Eye (tissue), 1 donor: ENCODE results near the gene ZNF280D.
"Not testable (repeated sequence)": the region's sequence is repeated elsewhere in the genome, so short reads cannot be mapped to it uniquely, and the experiment has no call there.

ENCODE experiments used
- DNase-seq: peaks from one replicate; pipeline ENCODE4 v3.0.0-alpha.2; 2015

ZNF280D gene, protein sequence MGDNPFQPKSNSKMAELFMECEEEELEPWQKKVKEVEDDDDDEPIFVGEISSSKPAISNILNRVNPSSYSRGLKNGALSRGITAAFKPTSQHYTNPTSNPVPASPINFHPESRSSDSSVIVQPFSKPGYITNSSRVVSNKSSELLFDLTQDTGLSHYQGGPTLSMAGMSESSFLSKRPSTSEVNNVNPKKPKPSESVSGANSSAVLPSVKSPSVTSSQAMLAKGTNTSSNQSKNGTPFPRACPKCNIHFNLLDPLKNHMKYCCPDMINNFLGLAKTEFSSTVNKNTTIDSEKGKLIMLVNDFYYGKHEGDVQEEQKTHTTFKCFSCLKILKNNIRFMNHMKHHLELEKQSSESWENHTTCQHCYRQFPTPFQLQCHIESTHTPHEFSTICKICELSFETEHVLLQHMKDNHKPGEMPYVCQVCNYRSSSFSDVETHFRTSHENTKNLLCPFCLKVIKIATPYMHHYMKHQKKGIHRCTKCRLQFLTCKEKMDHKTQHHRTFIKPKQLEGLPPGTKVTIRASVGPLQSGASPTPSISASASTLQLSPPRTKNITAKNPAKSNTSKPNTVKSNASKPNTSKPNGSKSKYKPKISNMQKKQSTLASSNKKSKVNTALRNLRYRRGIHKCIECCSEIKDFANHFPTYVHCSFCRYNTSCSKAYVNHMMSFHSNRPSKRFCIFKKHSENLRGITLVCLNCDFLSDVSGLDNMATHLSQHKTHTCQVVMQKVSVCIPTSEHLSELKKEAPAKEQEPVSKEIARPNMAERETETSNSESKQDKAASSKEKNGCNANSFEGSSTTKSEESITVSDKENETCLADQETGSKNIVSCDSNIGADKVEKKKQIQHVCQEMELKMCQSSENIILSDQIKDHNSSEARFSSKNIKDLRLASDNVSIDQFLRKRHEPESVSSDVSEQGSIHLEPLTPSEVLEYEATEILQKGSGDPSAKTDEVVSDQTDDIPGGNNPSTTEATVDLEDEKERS

GRCh38 chr15:56733136-56734012, at the start of gene ZNF280D:
TSS of gene ZNF280D (minus strand) at chr15:56733509. CDS start at chr15:56707109, 26,400 bp downstream.
- DNase-seq: peak; percentile 94

DNA sequence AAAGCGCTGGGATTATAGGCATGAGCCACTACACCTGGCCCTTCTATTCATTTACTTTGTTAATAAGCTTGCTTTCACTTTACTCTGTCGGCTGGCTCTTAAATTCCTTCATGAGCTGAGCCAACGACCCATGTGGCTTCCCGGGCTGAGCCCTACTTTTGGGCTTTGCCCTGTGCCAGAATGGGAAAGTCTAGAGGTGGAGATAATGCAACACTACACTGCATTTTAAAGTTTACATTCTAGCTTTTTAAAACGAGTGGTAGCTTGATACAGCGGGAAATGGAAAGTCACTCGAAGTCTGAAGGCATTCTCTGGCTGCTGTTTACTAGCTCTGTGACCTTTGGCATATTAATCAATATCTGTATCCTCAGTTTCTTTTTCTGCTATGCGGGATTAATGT, 49.0 kb upstream of the ZNF280D start:
- DNase-seq: no peak

DNA sequence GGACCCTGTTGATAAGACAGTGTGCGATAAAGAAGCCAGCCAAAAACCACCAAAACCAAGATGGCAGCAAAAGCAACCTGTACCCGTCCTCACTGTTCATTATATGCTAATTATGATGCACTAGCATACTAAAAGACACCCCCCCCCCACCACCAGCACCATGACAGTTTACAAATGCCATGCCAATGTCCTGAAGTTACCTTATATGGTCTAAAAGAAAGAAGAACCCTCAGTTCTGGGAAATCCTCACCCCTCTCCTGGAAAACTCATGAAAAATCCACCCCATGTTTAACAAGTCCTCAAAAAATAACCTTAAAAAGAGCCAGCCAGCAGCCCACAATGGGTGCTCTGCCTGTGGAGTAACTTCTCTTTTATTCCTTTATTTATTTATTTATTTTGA, 48.4 kb upstream of the ZNF280D start:
- DNase-seq: no peak

DNA sequence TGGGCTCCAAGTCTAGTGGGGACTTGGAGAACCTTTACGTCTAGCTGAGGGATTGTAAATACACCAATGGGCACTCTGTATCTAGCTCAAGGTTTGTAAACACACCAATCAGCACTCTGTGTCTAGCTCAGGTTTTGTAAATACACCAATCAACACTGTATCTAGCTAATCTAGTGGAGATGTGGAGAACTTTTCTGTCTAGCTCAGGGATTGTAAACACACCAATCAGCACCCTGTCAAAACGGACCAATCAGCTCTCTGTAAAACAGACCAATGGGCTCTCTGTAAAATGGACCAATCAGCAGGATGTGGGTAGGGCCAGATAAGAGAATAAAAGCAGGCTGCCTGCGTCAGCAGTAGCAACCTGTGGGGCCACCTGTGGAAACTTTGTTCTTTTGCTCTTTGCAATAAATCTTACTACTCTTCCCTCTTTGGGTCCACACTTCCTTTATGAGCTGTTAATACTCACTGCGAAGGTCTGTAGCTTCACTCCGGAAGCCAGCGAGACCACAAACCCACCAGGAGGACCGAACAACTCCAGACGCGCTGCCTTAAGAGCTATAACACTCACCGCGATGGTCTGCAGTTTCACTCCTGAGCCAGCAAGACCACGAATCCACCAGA, 46.9 kb upstream of the ZNF280D start:
- DNase-seq: not testable (repeated sequence)

GRCh38 chr15:56779449-56779848, 46.1 kb upstream of the ZNF280D start:
- not testable (repeated sequence) for DNase-seq

GRCh38 chr15:56778761-56779160, 45.5 kb upstream of the ZNF280D start:
- no peak for DNase-seq

DNA sequence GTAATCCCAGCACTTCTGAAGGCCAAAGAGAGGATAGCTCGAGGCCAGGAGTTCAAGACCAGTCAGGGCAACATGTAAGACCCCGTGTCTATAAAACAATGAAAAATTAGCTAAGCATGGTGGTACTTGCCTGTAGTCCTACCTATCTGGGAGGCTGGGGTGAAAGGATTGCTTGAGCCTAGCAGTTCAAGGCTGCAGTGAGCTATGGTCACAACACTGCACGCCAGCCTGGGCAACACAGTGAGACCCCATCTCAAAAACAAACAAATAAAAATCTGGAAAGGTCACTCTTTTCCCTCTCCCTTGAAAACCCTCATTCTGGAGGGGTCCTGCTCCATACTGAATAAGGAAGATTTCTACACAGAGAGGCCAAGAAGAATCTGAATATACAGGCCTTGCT, 43.5 kb upstream of the ZNF280D start:
- DNase-seq: no peak

GRCh38 chr15:56775641-56776040, 42.3 kb upstream of the ZNF280D start:
- no peak for DNase-seq

DNA sequence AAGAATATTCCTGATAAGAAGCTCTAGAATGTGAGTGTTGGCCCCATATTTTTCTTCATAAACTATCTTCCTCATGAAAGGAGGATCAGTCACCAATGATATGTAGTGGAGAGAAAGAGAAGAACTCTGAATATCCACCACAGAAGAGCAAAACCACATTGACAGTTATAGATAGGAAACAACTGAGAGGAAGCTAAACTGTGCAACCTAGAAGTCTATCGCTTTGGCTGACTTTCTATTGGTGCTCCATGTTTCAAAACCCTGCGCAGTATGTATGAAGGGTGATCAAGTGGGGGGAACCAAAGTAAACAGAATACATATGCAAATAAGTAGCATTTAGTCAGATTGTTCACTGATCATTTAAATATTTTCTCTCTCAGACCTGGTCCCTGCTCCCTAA, 41.0 kb upstream of the ZNF280D start:
- no peak for DNase-seq

- no peak for DNase-seq
Observed at GRCh38 chr15:56772868-56773639, 39.7 kb upstream of the ZNF280D start.

GRCh38 chr15:56770173-56770572, 36.9 kb upstream of the ZNF280D start:
- no peak for DNase-seq

GRCh38 chr15:56767315-56767714, 34.0 kb upstream of the ZNF280D start:
- no peak for DNase-seq

GRCh38 chr15:56765251-56765650, 31.9 kb upstream of the ZNF280D start:
- DNase-seq: peak; percentile 30

- DNase-seq: no peak
Observed at GRCh38 chr15:56763141-56763895, 30.0 kb upstream of the ZNF280D start.

GRCh38 chr15:56760186-56760585, 26.9 kb upstream of the ZNF280D start:
- peak; percentile 32 for DNase-seq

DNA sequence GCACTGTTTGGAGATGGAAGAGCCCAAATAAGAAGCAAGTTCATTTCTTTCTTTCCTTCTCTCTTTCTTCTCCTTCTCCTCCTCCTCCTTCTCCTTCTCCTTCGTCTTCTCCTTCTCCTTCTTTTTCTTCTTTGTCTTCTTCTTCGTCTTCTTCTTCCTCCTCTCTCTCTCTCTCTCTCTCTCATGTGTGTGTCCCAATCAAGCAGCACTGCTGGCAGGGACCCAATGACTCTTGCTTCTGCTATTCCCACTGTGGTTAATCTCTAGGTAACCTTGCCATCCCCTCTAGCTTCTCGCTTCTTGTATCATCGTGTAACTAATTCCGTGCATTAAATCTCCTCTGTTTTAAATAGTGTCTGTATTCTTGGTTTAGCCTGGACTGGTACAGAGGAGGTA, 26.1 kb upstream of the ZNF280D start:
- DNase-seq: no peak

DNA sequence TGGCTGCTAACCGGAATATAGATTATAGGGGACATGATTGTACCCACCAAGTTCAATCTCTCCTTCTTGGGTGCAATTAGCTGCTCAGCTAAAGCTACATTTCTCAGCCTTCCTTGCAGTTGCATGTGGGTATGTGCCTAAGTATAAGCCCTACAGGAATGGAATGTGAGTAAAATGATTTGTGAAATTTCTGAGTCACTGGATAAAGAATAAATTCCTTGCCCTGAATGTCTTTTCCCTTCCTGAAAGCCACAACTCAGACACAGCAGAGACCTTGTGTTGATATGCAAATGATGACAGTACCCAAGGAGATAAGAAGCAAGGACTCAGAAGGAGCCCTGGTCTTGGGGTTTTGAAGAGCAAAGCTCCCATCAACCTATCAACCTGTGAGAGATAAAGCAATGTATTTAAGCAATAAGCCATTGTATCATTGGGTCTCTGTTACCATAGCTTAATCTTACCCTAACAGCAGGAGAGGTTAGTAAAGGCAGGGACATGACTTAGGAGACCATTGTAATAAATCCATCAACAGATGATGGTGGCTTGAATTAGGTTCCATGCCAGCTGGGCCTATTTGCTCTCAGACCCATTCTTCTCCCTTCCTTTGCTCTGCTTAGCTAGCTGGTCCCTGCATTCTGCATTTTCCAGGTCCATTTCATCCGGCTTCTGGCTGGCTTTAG, 25.6 kb upstream of the ZNF280D start:
- no peak for DNase-seq

DNA sequence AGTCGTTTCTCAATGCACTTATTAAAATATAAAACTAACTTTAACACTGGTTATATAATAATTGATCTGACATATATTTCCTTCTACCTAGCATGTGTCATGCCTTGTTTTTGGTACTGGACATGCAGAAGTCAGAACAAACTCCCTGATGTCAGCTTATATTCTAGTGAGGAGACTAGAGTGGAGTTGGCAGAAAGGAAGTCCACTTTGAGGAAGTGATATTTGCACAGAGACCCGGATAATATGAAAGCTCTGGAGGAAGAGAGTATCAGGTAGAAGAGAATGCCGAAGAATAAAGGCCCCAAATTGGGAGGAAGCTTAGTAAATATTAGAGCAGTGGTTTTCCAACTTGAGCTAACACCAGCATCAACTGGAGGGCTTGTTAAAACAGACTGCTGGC, 24.6 kb upstream of the ZNF280D start:
- no peak for DNase-seq

- peak; percentile 46 for DNase-seq
Observed at GRCh38 chr15:56754772-56755370, 21.6 kb upstream of the ZNF280D start.

DNA sequence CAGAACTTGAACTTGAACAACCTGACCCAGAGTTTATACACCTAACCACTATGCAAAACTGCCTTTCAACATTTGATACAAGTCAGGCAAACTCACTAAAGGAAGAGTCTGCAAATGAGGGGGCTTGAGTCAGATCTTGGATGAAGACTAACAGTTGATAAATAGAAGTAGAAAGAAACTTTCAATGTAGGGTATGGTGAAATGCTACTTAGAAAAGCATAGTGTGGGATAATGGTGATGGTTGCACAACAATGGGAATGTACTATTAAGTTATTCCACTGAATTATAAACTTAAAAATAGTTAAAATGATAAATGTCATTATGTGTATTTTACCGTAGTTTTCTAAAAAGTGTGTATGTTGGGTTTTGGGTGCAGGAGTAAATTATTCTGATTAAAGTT, 19.7 kb upstream of the ZNF280D start:
- DNase-seq: no peak
